Kidney epithelial cell (primary cell): ENCODE measurements around the gene CLSTN1. TPM values are rescaled to one million over a fixed set of nuclear protein-coding genes. Genes with fewer than 3 reads are reported as not detected.

ENCODE experiments used
- DNase-seq: peaks from one replicate; pipeline ENCODE4 v3.0.0-alpha.2; 2010; ENCODE audit warnings: low read depth
- H3K27me3 ChIP-seq: 2 replicates; pipeline ENCODE4 v1.6.0; 2011; ENCODE audit warnings: low read length; ENCODE audit not compliant: control insufficient read depth, insufficient read depth
- H3K36me3 ChIP-seq: 2 replicates; pipeline ENCODE4 v1.5.1; 2011; ENCODE audit warnings: low read length; ENCODE audit not compliant: control insufficient read depth, insufficient read depth
- H3K4me3 ChIP-seq: 2 replicates; pipeline ENCODE4 v1.5.1; 2011; ENCODE audit warnings: low read depth, mild to moderate bottlenecking, control low read depth, low read length
- total RNA-seq: library from RNA; depleted of rRNA; stranded (reverse); fragments of >200 nt; gene quantifications from 2 replicates; pipeline ENCODE4 v1.2.3, GENCODE V29; 2015
- TF ChIP-seq, protein P1 (sequence below): IDR thresholded peaks from 2 replicates; pipeline ENCODE4 v1.5.1; 2011; ENCODE audit warnings: mild to moderate bottlenecking, moderate library complexity, low read length, control low read depth, inconsistent platforms; ENCODE audit not compliant: insufficient read depth, poor library complexity, severe bottlenecking

Gene CLSTN1
- total RNA-seq: 115 TPM in 2 replicates

DNA sequence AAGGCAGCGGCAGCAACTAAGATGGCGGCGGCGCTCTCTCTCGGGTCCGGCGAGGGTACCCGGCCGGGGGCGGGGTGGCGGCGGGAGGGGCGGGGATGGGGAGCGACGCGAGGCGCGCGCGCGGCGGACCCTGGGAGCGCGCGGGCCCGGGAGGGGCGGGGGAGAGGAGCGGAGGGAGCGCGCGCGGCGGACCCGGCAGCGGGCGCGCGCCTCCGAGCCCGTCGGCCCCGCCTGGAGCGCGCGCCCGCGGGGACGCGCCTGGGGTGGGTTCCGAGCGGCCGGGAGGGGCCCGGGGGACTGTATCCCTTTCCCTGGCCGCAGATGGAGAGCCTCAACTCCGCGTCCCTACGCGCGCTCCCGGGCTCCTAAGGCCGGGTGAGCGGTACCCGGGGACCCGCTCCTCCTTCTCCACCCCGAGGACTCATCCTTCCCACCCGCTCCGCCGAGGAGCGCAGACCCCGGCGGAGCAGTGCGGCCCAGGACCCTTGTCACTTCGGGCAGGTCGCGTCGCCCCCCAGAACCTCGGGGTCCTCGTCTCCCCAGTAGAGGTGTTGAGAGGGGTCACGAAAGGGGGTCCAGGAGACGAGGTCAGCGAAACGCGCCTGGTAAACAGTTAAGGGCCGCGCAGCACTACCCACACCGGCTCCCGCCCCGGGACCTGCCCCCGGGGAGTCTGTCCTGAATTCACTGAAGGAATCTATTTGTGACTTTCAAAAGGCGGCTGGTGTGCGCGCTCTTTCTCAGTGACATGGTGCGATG lies at the start of gene CLSTN1:
TSS of gene CLSTN1 (minus strand) at position 23 of the 759 bp plus-strand sequence. CDS start 232 bp downstream, outside the sequence.
- no peak for DNase-seq
- H3K27me3 ChIP-seq: no peaks in the 10 kb centered on the region
- TF ChIP-seq, protein P1, sequence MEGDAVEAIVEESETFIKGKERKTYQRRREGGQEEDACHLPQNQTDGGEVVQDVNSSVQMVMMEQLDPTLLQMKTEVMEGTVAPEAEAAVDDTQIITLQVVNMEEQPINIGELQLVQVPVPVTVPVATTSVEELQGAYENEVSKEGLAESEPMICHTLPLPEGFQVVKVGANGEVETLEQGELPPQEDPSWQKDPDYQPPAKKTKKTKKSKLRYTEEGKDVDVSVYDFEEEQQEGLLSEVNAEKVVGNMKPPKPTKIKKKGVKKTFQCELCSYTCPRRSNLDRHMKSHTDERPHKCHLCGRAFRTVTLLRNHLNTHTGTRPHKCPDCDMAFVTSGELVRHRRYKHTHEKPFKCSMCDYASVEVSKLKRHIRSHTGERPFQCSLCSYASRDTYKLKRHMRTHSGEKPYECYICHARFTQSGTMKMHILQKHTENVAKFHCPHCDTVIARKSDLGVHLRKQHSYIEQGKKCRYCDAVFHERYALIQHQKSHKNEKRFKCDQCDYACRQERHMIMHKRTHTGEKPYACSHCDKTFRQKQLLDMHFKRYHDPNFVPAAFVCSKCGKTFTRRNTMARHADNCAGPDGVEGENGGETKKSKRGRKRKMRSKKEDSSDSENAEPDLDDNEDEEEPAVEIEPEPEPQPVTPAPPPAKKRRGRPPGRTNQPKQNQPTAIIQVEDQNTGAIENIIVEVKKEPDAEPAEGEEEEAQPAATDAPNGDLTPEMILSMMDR: no peak
- H3K4me3 ChIP-seq: peak within 1 kb of the TSS; percentile 93
- no peaks in the 10 kb centered on the region for H3K36me3 ChIP-seq

DNA sequence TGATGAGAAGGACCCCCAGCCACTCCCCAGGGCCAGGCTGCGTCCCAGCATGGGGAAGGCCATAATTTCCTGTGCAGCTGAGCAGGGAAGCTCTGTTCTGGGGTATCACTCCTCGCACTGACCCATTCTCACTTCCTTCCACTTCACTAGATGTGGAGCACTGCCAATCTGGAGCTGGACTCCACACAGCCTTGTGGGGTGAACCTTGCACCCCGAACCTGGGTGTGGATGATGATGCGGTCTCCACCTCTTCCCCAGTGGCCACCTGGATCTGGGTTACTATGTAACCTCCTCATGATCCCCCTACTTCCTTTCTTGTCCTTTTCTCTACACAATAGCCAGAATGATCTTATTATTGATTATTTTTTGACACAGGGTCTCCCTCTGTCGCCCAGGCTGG lies 49.6 kb upstream of the CLSTN1 start:
- Histone ChIP-seq H3K4me3 (no peak overlapping the region), H3K27me3 (no peaks in the 10 kb centered on the region), H3K36me3 (no peaks in the 10 kb centered on the region)
- TF ChIP-seq, protein P1: no peak
- DNase-seq: no peak

DNA sequence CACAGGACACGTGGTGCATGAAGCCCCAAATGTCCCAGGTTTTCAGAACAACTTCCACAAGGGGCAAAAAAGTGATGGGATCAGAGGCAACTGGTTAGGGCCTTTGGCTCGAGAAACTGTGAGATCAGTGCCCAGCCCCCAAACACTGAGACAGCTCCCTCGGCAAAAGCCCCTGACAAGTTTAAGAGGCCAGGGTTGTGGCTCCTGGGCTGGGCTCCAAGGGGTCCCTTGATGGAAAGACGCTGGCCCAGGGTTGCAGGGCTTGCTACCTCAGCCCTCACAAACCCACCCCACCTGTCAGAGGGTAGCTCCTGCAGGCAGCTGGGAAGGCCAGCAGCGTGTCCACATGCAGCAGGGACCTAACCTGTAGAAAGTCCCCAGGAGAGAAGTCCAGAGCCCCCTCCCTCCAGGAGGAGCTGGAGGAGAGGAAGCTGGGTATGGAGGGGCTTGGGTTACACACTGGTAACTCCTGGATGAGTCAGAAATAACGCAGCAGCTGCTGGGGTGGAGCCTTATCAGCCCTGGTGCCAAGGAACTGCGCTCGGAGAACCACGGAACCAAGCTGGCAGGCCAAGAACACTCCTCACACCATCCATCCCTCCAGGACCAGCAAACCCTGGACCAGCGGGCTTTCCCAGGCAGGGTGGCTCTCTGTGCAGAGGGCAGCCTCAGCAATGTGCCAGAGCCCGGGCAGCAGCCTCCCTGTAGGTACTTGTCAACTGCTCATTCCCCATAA lies 48.8 kb upstream of the CLSTN1 start:
- no peak overlapping the region for H3K4me3 ChIP-seq
- H3K36me3 ChIP-seq: no peaks in the 10 kb centered on the region
- TF ChIP-seq, protein P1: no peak
- H3K27me3 ChIP-seq: no peaks in the 10 kb centered on the region
- DNase-seq: no peak

DNA sequence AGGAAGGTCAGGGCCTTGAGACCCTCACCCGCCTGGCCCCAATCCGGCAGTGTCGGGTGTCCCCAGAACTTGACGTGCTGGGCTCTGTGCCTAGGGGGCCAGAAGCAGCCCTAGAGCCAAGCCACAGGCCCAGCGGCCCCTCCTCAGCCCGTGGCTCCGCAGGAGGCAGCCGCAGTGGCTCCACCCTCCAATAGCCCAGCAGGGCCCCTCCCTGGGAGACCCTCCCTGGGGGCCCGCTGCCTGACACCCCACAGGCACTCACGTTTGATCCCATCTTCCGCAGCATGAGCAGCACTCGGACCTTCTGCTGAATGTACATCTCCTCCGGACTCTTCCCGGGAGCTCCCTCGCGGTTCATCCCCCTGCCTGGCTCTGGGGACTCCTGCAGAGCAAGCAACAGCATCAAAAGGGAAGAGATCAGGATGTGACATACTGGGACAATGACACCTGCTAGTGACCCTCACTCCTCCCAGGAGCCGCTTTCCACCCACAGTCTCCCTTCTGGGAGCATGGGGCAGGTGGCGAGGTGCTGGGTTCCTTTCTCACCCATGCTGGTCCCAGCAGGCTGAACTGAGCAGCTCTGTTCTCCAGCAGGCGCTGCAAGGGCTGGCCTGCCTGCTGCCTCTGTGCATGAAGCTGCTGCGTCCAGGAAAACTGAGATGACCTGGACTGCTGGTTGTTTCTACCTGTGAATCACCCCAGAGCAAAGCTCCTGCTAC lies 48.1 kb upstream of the CLSTN1 start:
- TF ChIP-seq, protein P1: no peak
- Histone ChIP-seq H3K27me3 (no peaks in the 10 kb centered on the region), H3K36me3 (no peaks in the 10 kb centered on the region), H3K4me3 (no peak overlapping the region)
- DNase-seq: no peak

DNA sequence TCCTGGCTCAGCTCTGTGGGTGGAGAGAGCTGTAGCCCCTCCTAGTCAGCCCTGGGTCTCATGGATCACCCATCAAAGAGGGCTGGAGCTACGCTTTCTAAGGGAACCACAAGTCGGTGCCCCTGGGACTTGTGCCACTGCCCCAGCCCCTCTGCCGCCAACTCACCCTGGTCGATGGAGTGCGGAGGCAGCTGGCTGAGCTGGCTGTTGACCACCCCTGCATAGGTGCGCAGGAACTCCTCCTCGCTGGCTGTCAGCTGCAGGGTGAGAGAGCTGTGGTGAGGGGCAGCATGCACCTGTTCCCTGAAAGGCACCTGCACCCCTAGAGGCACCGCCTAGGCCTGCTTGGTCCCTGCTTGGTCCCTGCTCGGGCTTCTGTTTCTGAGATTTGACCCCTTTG lies 47.3 kb upstream of the CLSTN1 start:
- Histone ChIP-seq H3K4me3 (no peak overlapping the region), H3K36me3 (peaks cover 1% of the 10 kb centered on the region), H3K27me3 (no peaks in the 10 kb centered on the region)
- DNase-seq: no peak
- TF ChIP-seq, protein P1: no peak
